RKO (cell line): ENCODE measurements around the gene ICAM2.

ENCODE experiments used
- DNase-seq: peaks from one replicate; pipeline ENCODE4 v3.0.0-alpha.2; 2016; ENCODE audit warnings: low spot score

ICAM2 gene

DNA sequence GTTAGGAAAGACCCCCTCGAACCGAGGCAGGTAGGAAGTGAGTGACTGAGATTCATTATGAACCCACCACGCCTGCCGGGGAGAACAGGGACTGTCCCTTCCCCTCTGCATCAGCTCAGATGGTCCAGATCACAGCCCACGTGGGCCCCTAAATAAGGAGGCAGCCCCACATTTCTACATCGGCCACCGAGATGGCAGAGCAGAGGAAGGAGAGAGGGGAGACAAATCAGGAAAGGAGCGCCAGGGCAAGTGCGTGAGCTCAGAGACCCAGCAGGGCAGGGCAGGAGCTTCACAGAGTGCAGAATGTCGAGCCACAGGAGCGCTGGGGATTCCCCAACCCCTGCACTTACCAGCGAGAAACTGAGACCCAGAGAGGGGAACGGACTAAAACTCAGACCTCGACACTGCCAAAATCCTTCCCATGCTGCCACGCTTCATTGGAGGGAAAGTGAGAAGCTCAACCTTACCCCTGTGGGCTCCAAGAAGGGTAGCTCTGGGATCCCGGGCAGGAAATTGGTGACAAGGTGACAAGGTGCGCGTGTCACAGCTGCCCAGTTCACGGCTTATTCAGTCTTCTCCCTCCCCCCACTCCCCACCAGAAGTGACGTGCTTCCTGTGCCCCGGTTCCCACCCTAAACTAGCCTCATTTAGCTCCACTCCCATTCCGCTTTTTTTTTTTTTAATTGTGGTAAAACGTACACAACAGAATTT, at the start of gene ICAM2:
Gene ICAM2, minus strand, starts transcription at position 578 of the 711 bp plus-strand sequence. CDS start 13,942 bp downstream, outside the sequence.
- peak; percentile 48 for DNase-seq

DNA sequence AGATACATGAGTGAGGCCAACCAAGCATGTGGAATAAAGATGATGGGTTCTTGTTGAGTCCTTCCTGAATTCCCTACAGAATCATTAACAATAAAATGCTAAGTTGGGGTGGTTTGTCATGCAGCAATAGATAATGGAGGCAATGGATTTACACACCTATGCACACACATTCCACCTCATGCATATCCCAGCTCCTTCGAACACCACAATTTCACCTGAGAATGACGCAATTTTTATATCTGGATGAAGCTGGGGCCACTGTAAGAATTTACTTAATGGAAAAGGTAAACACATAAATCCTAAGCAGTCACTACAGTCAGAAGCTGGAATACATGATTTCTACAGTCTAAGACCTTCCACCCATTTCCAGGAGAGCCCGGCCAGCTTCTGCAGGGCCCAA, 49.8 kb upstream of the ICAM2 start:
- DNase-seq: no peak

DNA sequence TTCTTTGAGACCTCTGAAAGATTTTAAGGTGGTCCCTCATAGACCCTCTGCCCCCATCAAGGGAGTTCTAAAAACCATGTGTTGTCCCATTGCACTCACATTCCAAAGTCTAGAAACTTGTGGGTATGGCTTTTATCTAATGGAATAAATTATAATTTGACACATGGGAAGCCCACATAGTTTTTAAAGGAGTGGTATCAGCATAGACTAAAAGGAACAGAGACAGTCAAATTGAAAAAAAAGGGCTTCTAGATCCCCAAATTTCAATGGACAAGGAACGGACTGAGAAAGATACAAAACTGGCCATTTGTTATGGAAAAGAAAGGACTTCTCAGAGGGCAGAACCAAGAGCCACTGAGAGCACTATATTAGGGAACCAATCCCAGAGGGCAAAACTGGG, 48.7 kb upstream of the ICAM2 start:
- DNase-seq: no peak

DNA sequence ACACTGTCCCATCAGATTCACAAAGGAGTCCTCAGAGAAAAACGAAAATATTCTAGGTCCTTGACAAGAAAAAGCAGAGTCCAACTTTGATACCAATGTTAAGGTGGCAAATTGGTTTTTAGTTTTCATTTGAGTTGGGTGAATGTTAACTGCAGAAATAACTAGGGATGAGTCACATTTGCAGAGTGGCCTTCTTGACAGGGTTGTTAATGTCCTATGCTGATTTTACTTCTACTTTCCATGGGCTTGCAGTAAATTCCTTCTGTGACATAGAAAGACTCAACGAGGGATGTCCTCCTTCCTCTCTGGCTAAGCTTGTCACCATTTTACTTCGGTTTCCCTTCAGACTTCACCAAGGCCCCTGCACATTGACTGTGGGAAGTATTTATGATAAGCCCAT, 47.2 kb upstream of the ICAM2 start:
- no peak for DNase-seq

DNA sequence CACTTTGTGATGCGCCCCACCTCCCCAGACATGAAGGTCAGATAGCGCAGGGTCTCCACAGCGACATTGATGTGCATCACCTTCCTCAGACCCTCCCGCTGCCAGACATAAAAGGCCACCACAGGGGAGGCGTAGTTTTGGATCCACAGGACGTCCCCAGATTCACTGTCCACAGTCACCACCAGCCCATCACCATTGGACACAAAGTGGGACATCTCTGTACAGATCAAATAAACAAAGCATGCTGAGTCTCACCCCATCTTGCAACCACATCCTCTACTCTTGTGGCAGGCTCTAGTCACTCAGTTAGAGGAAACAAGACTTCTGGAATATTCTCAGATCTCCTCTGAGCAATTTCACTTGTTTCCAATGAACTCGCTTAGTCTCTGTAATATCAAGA, 46.3 kb upstream of the ICAM2 start:
- no peak for DNase-seq

DNA sequence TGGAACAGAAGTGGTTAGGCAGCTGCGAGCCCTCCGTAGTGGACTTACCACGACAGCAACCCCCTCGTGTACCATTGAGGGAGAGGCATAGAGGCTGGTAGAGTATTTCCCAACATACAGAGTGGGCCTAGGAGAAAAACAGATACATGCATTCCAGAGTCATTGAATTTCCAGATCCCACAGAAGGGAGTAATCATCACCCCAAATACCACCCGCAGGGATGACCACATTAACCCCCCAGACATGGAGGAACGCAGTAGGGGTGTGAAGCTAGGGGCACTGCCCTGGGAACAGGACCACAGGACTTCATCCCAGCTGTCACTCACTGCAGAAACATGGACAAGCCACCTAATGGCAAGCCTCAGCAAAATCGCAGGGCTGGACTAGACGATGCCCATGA, 44.7 kb upstream of the ICAM2 start:
- no peak for DNase-seq

DNA sequence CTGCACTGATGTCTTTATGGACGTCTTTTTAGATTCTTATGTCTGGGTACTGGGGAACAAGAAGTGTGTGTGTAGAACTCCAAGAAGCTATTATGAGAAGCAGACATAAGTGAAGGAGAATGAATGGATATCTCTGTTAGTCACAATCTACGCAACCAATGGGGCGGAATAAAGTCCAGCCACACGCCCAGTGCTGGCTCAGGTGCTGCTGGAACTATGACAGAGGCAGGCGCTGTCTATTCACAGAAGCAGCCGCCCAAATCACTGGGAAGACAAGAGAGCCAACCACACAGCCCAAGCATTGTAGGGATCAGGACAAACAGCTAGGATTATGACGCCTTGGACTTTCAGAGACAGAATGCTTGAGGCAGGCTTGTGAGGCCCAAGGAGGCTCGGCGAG, 43.9 kb upstream of the ICAM2 start:
- no peak for DNase-seq

DNA sequence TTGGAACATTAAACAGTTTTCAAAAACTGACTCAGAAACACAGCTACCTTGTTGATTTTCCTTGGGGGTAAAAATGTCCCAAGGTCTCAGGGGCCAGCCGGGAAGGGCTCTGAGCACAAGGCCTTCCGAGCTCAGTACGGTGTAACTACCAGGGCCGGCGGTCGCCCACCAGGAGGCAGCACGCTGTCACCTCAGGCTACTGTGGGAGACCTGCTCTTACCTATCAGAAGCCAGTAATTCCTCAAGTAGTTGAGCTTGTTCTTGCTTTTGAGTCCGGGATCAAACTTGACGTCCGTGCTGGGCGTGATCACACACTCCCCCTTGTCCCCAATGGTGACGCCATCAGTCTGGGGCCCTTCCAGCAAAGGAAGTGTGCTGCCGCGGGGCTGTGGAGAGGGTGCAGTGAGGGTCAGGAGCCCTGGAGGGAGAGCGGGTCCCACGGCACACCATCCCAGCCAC, 43.4 kb upstream of the ICAM2 start:
- DNase-seq: no peak

DNA sequence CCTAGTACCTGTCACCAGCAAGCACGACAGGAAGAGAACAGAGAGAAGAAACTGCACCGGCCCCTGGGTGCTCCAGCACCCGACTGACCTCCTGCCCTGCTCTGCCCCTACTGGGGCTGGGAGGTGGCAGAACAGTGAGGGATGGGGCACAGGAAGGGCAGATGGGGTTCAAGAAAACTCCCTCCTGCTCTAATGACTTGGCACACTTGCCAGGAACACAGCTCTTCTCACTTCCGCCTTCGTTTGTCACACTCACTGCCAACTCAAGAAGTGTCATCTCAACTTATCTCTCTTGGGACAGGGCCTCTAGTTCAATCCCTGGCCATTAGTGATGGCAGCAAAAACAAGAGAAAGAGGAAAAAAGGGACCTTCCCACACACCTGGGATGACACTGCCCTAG, 42.7 kb upstream of the ICAM2 start:
- DNase-seq: no peak

DNA sequence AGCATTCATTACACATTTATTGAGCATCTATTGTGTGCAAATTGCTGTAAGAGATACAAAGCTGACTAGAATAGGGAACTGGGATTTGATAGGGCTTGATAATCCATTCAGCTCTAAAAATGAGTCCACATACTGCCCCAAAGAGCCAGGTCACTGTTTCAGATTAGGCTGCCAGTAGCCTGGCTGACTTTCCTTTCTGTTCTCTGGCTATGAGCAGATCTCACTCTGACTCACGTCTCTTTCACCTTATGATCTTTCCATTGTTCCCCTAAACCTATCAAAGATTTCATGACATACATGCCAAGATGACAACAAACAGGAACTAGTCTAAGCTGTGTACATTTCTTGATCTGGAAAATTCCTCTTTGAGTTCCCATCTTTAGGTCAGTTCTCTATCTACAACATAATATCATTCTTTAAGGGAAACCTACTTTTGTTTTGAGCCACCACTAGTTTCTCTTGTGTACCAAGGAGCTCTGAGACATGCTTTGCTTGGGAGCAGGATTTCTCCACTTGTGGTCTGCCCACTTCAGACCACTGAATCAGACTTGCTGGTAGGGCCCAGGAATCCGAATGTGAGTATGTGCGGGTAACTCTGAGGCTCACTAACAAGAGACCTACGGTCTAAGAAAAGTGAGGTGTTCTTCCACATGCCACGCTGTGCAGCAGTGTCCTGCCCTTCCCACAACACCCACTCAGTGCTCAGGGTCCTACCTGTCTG, 40.9 kb upstream of the ICAM2 start:
- no peak for DNase-seq

DNA sequence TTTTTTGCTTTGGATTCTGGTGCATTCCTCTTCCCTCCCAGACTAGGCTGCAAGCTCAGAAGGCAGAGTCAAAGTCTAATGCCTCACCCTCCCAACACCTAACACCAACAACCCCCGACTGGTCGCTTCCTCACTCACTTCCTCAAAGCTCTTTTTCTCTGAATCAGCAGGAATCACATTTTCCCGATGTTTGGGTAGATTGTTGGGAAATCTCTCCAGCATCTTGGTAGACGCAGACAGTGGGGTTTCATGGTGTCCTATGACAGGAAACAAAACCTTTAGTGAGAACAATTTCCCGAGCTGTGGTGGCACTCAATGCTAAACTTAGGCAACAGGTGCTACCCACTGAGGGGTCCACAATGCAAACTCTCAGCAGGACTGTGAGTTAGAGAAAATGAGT, 39.9 kb upstream of the ICAM2 start:
- no peak for DNase-seq

DNA sequence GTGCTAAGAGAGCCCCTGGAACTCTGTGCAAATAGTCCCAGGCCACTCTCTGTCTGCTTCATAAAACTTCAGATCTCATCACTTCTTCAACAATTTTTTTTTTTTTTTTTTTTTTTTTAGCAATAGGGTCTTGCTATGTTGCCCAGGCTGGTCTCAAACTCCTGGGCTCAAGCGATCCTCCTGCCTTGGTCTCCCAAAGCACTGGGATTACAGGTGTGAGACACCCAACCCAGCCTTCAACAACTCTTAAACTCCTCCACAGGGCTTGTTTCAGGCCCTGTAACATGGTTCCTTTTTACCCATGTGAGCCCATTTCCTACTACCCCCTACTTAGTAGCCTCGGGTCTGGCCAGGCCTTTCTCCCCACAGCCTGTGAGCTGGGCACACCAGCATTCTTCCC, 39.3 kb upstream of the ICAM2 start:
- DNase-seq: no peak

DNA sequence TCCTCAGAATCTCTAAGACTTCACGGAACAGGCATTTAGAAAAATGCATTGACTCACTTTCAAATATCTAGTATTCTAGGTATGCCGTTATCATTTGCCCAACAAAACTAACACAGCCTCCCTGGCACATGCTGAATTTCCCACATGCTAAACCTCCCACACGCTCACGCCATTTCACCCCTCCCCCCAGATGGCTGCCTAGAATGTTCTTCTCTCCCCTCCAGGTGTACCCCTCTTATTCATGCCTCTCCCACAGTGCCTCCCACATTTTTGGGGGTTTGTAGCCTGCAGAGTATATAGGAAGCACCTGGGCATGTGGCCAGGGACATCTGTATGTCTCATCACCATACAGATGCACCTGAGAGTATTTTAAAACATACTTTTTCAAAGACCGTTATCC, 38.2 kb upstream of the ICAM2 start:
- no peak for DNase-seq

DNA sequence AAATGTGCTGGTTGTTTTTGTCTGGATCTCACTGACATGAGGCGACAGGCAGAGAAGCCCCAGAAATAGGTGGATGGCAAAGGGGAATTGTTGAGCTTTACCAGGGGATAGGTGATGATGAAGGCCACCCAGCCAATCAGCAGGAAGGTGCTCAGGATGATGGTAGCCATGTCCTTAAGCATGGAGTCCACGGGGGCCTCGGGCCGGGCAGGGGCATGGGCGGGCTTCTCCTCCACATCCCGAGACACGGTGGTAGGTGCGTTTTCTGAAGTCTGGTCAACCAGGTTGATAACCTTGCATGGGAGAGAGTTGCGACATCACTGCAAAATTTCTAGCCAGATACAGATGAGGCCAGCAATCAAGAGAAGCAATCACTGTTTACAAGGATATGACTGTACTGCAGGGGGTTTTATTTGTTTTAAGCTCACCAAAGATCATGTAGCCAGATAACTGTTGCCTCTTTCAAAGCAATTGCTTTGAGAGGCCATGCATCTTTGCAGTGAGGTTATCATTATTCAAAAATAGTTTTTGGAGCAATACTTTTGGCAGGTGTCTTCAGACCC, 37.3 kb upstream of the ICAM2 start:
- DNase-seq: no peak

DNA sequence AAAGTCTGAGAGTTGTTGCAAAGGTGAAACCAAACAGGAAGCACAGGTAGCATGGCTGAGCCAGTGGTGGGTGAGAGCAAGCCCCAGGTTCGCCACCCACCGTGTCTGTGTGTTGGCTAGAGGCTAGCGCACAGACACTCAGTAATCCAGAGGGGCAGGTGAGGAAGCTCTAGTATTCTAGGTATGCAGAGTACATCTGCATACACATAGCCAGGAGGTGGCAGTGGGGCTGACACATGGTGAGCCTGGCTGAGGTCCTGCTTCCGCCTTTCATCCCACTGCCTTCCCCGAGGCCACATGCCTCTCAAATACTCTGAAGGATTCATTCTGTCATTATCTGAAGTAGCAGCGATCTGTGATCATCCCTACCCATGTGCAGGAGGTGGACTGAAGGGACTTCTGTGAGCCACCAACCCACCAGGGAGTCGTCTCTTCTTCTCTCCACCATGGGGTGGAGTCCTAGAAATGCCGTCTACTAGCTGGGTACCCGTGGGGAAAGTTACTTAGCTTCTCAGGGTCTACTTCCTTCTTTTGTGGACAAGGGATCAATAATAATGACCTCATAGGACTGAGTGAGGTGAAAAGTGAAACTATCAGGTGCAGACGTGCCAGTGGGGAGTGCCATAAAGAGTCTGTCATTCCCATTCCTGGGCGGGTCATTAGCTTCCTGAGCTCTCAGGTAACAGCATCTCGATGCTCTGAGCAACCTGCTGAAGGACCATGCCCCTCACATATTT, 36.0 kb upstream of the ICAM2 start:
- DNase-seq: no peak

DNA sequence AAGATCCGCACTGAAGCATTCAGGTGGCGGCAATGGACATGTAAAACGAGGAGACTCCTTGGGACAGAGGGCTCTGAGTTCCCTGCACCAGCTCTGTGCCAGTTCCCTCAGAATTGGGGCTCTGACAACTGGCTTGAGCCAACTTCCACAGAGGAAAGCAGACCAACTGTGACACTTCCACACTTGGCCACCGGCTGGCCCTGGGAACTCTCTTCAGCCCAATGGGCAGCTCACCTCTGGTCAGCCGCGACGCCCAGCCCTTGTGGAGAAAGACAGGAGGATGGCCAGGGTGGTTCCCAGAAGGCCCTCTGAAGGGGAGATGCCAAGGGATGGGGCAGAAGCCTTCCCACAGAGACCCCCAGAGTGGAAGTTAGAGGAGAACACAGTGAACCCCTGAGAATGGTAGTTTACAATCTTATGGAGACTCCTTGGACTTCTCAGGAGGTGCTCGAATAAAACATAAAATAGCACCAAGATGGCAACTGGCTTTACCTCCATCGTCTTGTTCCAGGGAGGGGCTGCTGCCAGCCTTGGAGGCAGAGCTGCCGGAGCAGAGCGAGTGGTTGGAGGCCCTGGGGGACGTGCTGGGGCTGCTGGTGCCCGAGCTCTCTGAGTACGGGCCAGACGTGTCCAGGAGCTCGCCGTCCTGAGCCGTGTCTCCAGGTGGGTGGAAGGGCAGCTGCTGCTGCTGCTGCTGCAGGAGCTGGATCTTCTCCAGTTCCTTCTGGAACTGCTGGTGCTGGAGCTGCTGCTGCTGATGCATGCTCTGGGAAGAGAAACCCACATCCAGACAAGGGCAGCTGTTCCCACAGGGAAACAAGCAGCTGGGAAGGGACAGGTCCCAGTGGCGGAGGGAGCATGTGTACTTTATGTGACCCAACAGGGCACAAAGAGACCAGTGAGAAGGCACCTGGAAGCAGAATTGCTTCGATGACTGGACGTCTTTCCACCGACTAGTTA, 35.0 kb upstream of the ICAM2 start:
- DNase-seq: no peak

DNA sequence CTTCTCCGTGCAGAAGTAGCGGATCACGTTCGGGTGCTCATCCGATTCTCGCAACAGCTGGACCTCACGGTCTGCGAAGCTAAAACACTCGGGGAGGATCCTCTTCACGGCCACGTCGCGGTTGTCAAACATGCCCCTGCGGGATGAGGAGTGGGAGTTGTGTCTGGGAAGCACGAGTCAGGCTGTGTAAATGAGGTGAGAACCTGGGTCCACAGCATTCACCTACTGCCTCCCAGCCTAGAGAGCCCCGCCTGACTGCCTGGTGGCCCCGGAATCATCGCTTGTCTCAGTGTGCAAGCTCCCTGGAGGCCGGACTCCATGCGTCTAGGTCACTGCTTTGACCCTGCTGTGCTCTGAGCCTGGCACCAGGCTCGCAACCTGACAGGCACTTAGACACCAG, 33.9 kb upstream of the ICAM2 start:
- DNase-seq: no peak

DNA sequence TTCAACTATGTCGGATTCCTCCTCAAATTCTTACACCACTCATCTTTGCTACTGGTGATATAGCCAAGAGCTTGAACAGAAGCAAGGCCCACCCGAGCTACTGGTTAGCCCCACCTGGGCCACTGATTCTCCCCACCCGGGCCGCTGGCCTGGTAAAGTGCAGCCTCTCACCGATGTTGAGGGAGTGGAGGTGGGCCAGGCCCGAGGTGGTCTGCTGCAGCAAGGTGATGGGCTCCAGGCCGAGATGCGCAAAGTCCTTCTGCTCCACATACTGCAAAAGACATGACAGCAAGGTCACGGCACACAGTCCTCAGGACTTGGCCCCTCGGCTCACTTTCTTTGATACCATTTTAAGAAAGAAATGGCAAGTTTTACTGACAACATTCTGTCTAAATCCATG, 32.7 kb upstream of the ICAM2 start:
- DNase-seq: no peak

DNA sequence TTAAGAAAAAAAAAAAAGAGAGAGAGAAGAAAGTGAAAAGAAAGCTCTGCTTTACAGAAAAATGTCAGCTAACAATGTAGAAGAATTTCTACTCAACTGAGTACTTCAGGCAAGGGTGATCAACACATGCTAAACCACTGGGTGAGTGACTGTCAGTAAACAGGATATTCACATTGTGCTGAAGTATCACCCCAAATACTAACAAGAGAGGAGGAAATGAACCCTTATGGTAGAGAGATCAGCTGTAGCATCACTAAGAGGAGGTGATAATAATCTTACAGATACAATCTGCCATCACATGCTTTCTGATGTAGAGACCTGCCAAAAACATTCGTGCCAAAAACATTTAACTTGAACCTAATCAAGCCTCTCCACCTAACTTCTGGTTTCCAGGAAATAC, 30.7 kb upstream of the ICAM2 start:
- DNase-seq: no peak

DNA sequence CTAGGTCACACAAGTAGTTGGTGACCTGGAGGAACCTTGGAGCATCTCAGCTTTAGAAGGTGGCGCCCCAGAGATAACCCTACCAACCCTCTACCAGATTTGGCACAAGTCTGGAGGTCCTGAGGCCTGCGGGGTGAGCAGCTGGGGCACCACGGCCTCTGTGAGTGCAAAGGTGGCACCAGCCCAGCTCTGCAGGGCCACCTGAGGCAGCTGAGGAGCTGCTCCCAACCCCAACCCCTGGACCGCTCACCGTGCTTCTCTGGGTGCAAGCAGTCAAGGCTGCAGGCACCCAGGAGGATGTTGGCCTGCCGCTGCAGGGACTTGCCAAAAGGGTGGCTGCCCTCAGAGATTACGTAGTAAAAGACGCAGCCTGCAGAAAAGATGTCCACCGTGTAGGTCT, 28.4 kb upstream of the ICAM2 start:
- no peak for DNase-seq

DNA sequence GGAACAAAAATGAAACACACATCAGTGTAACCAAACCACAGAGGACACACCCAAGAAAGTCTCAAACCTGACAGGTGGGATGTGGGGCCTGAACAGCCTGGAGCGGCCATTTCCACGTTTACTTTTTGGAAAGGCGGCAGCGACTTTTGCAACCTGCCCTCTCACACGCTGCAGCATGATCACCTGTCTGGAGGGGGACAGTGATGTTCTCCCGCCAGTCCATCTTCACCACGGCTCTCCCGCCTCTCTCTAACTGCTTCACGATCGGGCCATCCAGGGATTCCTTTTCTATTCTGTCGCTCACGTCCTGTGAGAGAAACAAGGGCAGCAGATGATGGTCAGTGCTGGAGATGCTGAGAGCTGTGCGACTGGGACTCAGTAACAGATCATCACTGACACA, 24.7 kb upstream of the ICAM2 start:
- no peak for DNase-seq
